ENCODE results near the gene RGN. TPM values are rescaled to one million over a fixed set of nuclear protein-coding genes. Genes with fewer than 3 reads are reported as not detected.

Gene RGN
- total RNA-seq, 1 experiment from 2014 or later = 1.8 TPM

DNA sequence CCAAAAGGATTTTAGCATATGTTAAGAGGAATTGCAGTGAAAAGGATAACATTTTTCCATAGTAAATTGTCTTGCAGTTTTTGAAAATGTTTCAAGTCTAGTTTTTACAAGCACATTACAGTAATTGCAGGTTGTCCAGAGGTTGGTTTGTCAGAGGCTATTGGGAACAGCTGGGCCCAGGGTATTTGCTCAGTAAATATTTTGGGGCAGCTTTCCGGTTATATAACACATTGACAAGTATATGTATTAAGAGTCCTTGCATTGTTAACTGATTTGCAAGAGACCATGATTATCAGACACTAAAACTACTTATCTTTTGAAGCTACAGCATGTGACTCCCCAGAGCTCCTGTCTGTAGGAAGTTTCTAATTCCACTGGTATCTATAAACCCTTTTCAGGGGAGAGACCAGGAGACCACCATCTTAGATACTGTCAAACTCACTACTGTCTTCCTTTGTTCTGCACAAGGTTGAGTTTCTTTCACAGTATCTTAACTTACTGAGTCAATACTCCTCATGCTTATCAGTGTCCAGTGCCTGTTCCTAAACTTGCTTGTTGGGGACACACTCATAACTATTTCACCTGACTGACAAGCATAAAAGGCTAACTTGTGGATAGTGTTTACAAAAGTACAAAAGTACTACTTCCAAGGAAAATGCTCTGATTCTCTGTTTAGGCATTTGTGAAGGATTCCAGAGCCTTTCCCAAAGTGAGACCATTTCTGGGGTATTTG is 18.9 kb upstream of the RGN start:
- BruUV-seq (replicated peaks) = no TSS peak
- Histone ChIP-seq H3K36me3 (ENCODE audit: insufficient read depth, low read length, poor library complexity, severe bottlenecking) (no peaks in the 10 kb centered on the region), H3K27ac (ENCODE audit: low read depth, low read length, poor library complexity, severe bottlenecking) (no peak overlapping the region), H3K4me3 (ENCODE audit: low read depth, low read length, poor library complexity, severe bottlenecking) (no peak overlapping the region), H3K4me1 (ENCODE audit: insufficient read depth, low read length, poor library complexity, severe bottlenecking) (no peaks in the 10 kb centered on the region), H3K9me3 (ENCODE audit: low read depth, low read length, poor library complexity, severe bottlenecking) (no peaks in the 10 kb centered on the region), H3K27me3 (replicated peaks; ENCODE audit: insufficient read depth, low read depth, low read length, poor library complexity) (peaks cover 4% of the 10 kb centered on the region)
- ChIA-PET CTCF (interaction anchor here (0.6 kb wide), 1 partner anchor 405 kb away, joined by 3 read pairs; no protein-coding TSS in a partner anchor), POLR2A (ENCODE audit: low non-redundant PET) (no interaction called here)
- intact Hi-C loops (cut with micrococcal nuclease; ENCODE audit: unreplicated experiment) = no loop called here
- TF ChIP-seq EZH2 (IDR thresholded peaks at IDR 0.05; ENCODE audit: borderline replicate concordance, low read depth, low read length, poor library complexity, severe bottlenecking) (no peak), CTCF (conservative IDR thresholded peaks at IDR 0.05; ENCODE audit: low read depth, low read length) (no peak)
- DNase-seq (ENCODE audit: low spot score) = no peak

GRCh38 chrX:47060708-47061107 is 17.5 kb upstream of the RGN start:
- ChIA-PET CTCF (no interaction called here), POLR2A (ENCODE audit: low non-redundant PET) (no interaction called here)
- no peak overlapping the region for H3K27ac ChIP-seq (ENCODE audit: low read depth, low read length, poor library complexity, severe bottlenecking)
- no peaks in the 10 kb centered on the region for H3K4me1 ChIP-seq (ENCODE audit: insufficient read depth, low read length, poor library complexity, severe bottlenecking)
- no peaks in the 10 kb centered on the region for H3K36me3 ChIP-seq (ENCODE audit: insufficient read depth, low read length, poor library complexity, severe bottlenecking)
- no peaks in the 10 kb centered on the region for H3K9me3 ChIP-seq (ENCODE audit: low read depth, low read length, poor library complexity, severe bottlenecking)
- no peak overlapping the region for H3K4me3 ChIP-seq (ENCODE audit: low read depth, low read length, poor library complexity, severe bottlenecking)
- intact Hi-C loops (cut with micrococcal nuclease; ENCODE audit: unreplicated experiment) = no loop called here
- no peak for DNase-seq (ENCODE audit: low spot score)
- no TSS peak for BruUV-seq (replicated peaks)
- peaks cover 4% of the 10 kb centered on the region for H3K27me3 ChIP-seq (replicated peaks; ENCODE audit: insufficient read depth, low read depth, low read length, poor library complexity)
- TF ChIP-seq EZH2 (IDR thresholded peaks at IDR 0.05; ENCODE audit: borderline replicate concordance, low read depth, low read length, poor library complexity, severe bottlenecking) = no peak
- TF ChIP-seq CTCF (conservative IDR thresholded peaks at IDR 0.05; ENCODE audit: low read depth, low read length) = no peak

DNA sequence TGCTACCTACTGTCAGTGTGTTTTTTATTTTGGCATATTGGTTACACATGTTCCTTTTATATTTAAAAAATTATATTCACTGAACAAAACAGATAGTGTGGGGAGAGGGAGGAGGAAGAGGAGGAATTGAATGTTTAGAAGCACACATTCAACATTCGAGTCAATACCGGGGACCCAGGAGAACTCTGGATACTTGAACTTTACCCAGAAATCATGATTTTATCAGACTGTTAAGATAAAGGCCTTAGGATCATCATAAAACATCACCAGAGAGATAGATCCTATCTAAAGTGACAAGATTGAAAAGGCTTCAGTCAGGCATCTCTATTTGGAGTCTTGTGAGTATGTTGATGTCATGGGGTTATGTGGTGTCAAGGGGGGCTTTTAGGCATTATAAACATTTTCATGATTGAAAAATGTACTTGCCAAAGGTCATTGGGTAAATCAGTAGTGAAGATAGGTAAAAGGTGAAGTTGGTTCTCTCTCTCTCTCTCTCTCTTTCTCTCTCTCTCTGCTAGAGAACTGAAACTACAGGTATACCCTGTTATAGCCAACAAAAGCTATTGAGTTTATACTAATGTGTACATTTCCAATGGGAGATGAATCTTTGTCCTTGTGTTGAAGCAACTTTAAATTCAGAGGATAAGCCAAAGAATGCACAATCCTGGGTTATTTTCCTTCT is 16.9 kb upstream of the RGN start:
- intact Hi-C loops (cut with micrococcal nuclease; ENCODE audit: unreplicated experiment) = no loop called here
- no peak for DNase-seq (ENCODE audit: low spot score)
- H3K36me3 ChIP-seq (ENCODE audit: insufficient read depth, low read length, poor library complexity, severe bottlenecking) = no peaks in the 10 kb centered on the region

More for the DNA sequence above, 16.9 kb upstream of the RGN start:
- H3K27ac ChIP-seq (ENCODE audit: low read depth, low read length, poor library complexity, severe bottlenecking) = no peak overlapping the region
- ChIA-PET CTCF (no interaction called here), POLR2A (ENCODE audit: low non-redundant PET) (no interaction called here)
- no peak overlapping the region for H3K4me3 ChIP-seq (ENCODE audit: low read depth, low read length, poor library complexity, severe bottlenecking)
- TF ChIP-seq EZH2 (IDR thresholded peaks at IDR 0.05; ENCODE audit: borderline replicate concordance, low read depth, low read length, poor library complexity, severe bottlenecking) (no peak), CTCF (conservative IDR thresholded peaks at IDR 0.05; ENCODE audit: low read depth, low read length) (no peak)
- no TSS peak for BruUV-seq (replicated peaks)
- H3K27me3 ChIP-seq (replicated peaks; ENCODE audit: insufficient read depth, low read depth, low read length, poor library complexity) = peaks cover 4% of the 10 kb centered on the region
- H3K4me1 ChIP-seq (ENCODE audit: insufficient read depth, low read length, poor library complexity, severe bottlenecking) = no peaks in the 10 kb centered on the region
- H3K9me3 ChIP-seq (ENCODE audit: low read depth, low read length, poor library complexity, severe bottlenecking) = no peaks in the 10 kb centered on the region
